Gastroesophageal sphincter (tissue), 4 donors: ENCODE measurements around the gene FBXW11. TPM values are rescaled to one million over a fixed set of nuclear protein-coding genes. Genes with fewer than 3 reads are reported as not detected.
A peak's percentile ranks its signal among the peaks of the same experiment; 100 is the strongest.

ENCODE experiments used
- ATAC-seq: fragments of 150-250 bp; one replicate; pipeline ENCODE4 v1.9.1; 2016; ENCODE audit warnings: mild to moderate bottlenecking, moderate library complexity
- H3K27ac ChIP-seq, 4 donors: fragments of 200-600 bp; sonication (generic) in 3 of 4; 1 replicate in 3 of 4; 2 replicates in 1 of 4; pipeline ENCODE4 v1.5.1; 2016 to 2019
- H3K27me3 ChIP-seq: fragments of 200-600 bp; sonication (generic); one replicate; pipeline ENCODE4 v1.5.1; 2019
- H3K36me3 ChIP-seq, 2 donors: fragments of 200-600 bp; sonication (generic); one replicate each; pipeline ENCODE4 v1.5.1; 2019; ENCODE audit warnings: control low read depth in 1 of 2
- H3K4me1 ChIP-seq, 3 donors: fragments of 200-600 bp; sonication (generic); 1 replicate in 2 of 3; 2 replicates in 1 of 3; pipeline ENCODE4 v1.5.1; 2016 to 2019; ENCODE audit warnings: control low read depth in 2 of 3
- H3K4me3 ChIP-seq, 2 donors: fragments of 200-600 bp; sonication (generic); one replicate each; pipeline ENCODE4 v1.5.1; 2019; ENCODE audit warnings: mild to moderate bottlenecking in 1 of 2, moderate library complexity in 1 of 2
- H3K9me3 ChIP-seq, 3 donors: fragments of 200-600 bp; sonication (generic); one replicate each; pipeline ENCODE4 v1.5.1; 2017 to 2019; ENCODE audit warnings: control low read depth in 2 of 3
- EP300 ChIP-seq: sonication (generic); formaldehyde crosslinking; IDR thresholded peaks from one replicate; pipeline ENCODE4 v1.6.1; 2017; ENCODE audit warnings: antibody characterized with exemption, mild to moderate bottlenecking
- POLR2A ChIP-seq, 2 donors: fragments of 450-650 bp; IDR thresholded peaks; one replicate each; pipeline ENCODE4 v1.6.1; 2017; ENCODE audit warnings: antibody characterized with exemption in 2 of 2, mild to moderate bottlenecking in 2 of 2, moderate library complexity in 1 of 2
- POLR2AphosphoS5 ChIP-seq: sonication (generic); formaldehyde crosslinking; IDR thresholded peaks from one replicate; pipeline ENCODE4 v1.6.1; 2017; ENCODE audit warnings: antibody characterized with exemption
- WGBS, 2 donors: methylation state at CpG; one replicate each; pipeline ENCODE4 v1.1.5; 2018; ENCODE audit warnings: low coverage in 1 of 2; 5-methylcytosine and 5-hydroxymethylcytosine counted together
- total RNA-seq, 4 donors: library from RNA; depleted of rRNA; stranded (reverse); fragments of >200 nt; gene quantifications; one replicate each; pipeline ENCODE4 v1.1.0, GENCODE V29; 2016
- TF ChIP-seq, protein P1 (sequence below), 4 experiments: fragments of 200-600 bp in 2 of 4; fragments of 450-650 bp in 2 of 4; sonication (generic) in 1 of 4; IDR thresholded peaks; one replicate each; pipeline ENCODE4 v1.5.1; 2017 to 2019; ENCODE audit warnings: antibody characterized with exemption in 4 of 4, mild to moderate bottlenecking in 2 of 4, moderate library complexity in 2 of 4

FBXW11 gene
- total RNA-seq, 4 donors from 2014 or later, result 64.3 to 88.3 (median 76.3) TPM

DNA sequence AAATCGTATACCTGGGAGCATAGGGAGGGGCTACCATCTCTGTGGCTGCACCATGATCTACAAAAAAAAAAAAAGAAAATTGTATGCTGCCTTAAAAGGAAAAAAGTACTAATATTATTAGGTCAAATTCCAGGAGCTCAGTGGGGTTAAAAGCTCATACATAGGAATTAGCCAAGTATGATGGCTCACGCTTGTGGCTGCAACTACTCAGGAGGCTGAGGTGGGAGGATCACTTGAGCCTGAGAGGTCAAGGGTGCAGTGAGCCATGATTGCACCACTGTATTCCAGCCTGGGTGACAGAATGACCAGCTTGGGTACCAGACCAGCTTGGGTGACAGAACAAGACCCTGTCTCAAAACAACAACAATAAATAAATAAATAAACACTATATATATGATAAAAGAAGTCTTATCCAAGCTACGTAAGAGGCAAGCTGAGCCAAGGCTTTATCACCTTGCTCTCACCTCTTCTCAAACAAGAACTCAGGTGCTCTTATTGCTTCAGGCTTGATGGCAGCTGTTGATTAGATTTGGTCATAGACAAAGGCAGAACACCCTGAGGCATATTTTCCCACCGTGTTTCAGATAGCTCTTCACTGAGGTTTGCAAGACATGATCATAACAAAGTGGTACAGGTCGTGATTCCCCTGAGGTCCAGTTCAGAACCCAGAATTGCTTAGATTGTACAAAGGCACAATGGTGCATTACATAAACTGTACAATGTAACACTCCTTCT, 3.3 kb upstream of the FBXW11 start:
- no peaks in the 10 kb centered on the region for H3K9me3 ChIP-seq

GRCh38 chr5:172008689-172009141, 2.3 kb upstream of the FBXW11 start:
- Histone ChIP-seq H3K27ac (no peak overlapping the region), H3K9me3 (no peaks in the 10 kb centered on the region), H3K27me3 (no peaks in the 10 kb centered on the region), H3K4me3 (no peak overlapping the region), H3K4me1 (peaks cover 0 to 31% (median 9%) of the 10 kb centered on the region in 3 donors), H3K36me3 (no peaks in the 10 kb centered on the region)
- 48 to 60% methylated on average over 4 to 6 of the region's 6 CpGs for WGBS, 2 donors
- ATAC-seq, result no peak
- TF ChIP-seq POLR2A (IDR thresholded peaks at IDR 0.05) (no peak), EP300 (no peak), POLR2AphosphoS5 (no peak)
- TF ChIP-seq, protein P1, sequence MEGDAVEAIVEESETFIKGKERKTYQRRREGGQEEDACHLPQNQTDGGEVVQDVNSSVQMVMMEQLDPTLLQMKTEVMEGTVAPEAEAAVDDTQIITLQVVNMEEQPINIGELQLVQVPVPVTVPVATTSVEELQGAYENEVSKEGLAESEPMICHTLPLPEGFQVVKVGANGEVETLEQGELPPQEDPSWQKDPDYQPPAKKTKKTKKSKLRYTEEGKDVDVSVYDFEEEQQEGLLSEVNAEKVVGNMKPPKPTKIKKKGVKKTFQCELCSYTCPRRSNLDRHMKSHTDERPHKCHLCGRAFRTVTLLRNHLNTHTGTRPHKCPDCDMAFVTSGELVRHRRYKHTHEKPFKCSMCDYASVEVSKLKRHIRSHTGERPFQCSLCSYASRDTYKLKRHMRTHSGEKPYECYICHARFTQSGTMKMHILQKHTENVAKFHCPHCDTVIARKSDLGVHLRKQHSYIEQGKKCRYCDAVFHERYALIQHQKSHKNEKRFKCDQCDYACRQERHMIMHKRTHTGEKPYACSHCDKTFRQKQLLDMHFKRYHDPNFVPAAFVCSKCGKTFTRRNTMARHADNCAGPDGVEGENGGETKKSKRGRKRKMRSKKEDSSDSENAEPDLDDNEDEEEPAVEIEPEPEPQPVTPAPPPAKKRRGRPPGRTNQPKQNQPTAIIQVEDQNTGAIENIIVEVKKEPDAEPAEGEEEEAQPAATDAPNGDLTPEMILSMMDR (IDR thresholded peaks at IDR 0.05), result no peak

More for the DNA sequence above, 3.3 kb upstream of the FBXW11 start:
- no peak for ATAC-seq
- Histone ChIP-seq H3K36me3 (no peaks in the 10 kb centered on the region), H3K4me1 (peaks cover 0 to 22% (median 9%) of the 10 kb centered on the region in 3 donors), H3K27me3 (no peaks in the 10 kb centered on the region), H3K4me3 (no peak overlapping the region), H3K27ac (no peak overlapping the region)
- TF ChIP-seq POLR2AphosphoS5 (no peak), POLR2A (IDR thresholded peaks at IDR 0.05) (no peak)
- 72 to 76% methylated on average over 4 to 5 of the region's 5 CpGs for WGBS, 2 donors

DNA sequence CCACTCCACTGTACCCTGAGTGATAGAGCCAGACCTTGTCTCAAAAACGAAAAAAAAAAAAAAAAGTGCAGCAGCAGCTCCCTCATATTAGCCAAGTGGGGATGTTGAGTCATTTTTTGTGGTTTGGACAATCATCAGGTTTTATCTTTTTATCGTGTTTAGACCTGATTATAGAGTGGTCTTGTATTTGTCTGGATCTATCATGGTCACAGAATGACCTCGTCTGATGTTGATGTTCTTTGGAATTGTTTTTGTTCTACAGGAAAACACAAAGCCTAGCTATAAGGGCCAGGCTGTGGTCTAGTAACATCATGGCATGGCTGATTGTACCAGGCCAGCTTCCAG, 1.6 kb upstream of the FBXW11 start:
- WGBS, 2 donors, result 27 to 32% methylated on average over 3 of the region's 3 CpGs
- ATAC-seq, result no peak
- Histone ChIP-seq H3K4me3 (no peak overlapping the region), H3K27ac (no peak overlapping the region), H3K4me1 (peaks cover 0 to 38% (median 9%) of the 10 kb centered on the region in 3 donors), H3K9me3 (no peaks in the 10 kb centered on the region), H3K27me3 (no peaks in the 10 kb centered on the region), H3K36me3 (no peaks in the 10 kb centered on the region)
- TF ChIP-seq POLR2AphosphoS5, result no peak
- TF ChIP-seq POLR2A (IDR thresholded peaks at IDR 0.05), result no peak
- no peak for TF ChIP-seq EP300
- TF ChIP-seq, protein P1 (IDR thresholded peaks at IDR 0.05), result no peak

DNA sequence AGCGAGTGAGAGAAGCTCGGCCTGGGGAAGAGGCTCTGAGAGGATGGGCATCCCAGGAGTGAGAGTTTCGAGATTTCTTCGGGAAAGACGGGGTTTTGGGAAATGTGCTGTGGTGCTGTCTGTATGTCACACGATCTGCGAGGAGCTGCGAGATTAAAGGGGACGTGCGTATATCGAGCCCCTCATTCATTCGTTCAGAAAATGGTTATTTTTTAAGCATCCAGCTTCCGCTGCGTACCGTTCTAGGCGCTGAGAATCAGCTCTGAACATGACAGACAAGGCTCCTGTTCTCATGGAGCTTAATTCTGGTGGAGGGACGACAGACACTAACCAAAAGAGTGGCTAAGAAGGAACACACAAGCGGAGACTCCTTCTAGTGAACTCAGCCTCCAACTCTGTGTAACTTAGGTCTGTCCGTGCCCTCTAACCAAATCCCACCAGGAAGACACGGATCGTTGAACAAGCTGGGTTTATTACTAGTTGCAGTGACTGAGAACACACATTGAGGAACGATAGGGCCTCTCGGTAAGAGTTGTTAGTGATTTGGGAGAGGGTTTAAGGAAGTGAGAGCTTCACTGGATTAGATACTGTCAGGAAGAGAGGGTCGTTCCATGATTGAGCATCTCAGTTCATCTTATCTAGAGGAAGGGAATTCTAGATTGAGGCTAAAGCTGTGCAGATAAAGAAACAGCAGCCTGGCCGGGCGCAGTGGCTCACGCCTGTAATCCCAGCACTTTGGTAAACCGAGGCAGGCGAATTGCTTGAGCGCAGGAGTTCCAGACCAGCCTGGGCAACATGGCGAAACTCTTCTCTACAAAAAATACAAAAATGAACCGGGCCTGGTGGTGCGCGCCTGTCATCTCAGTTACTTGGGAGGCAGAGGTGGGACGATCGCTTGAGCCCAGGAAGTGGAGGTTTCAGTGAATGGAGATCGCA, 1.0 kb upstream of the FBXW11 start:
- peak overlapping the region; percentile 73 to 98 (median 96) for H3K27ac ChIP-seq
- H3K9me3 ChIP-seq, result no peaks in the 10 kb centered on the region
- H3K27me3 ChIP-seq, result no peaks in the 10 kb centered on the region
- TF ChIP-seq, protein P1 (IDR thresholded peaks at IDR 0.05), result no peak
- no peak for TF ChIP-seq POLR2AphosphoS5
- TF ChIP-seq POLR2A (IDR thresholded peaks at IDR 0.05), result no peak
- peak; percentile 27 for ATAC-seq
- H3K4me3 ChIP-seq, result peak overlapping the region; percentile 59 to 96
- WGBS, 2 donors, result 22% methylated on average over 24 to 34 of the region's 37 CpGs
- no peaks in the 10 kb centered on the region for H3K36me3 ChIP-seq
- H3K4me1 ChIP-seq, result peaks cover 0 to 43% (median 9%) of the 10 kb centered on the region in 3 donors

- H3K36me3 ChIP-seq, result no peaks in the 10 kb centered on the region
- no peaks in the 10 kb centered on the region for H3K9me3 ChIP-seq
- TF ChIP-seq POLR2AphosphoS5, result no peak
- TF ChIP-seq, protein P1 (IDR thresholded peaks at IDR 0.05), result no peak
- TF ChIP-seq POLR2A (IDR thresholded peaks at IDR 0.05), result no peak
- TF ChIP-seq EP300, result no peak
- peak overlapping the region; percentile 59 to 96 for H3K4me3 ChIP-seq
- H3K27me3 ChIP-seq, result no peaks in the 10 kb centered on the region
- H3K4me1 ChIP-seq, result peaks cover 0 to 59% (median 14%) of the 10 kb centered on the region in 3 donors
- peak overlapping the region; percentile 73 to 98 (median 96) for H3K27ac ChIP-seq
- ATAC-seq, result no peak
- 0% methylated on average over 16 of the region's 34 CpGs; no CpG with 5 or more reads in 1 of the 2 donors for WGBS, 2 donors
Observed at GRCh38 chr5:172005708-172006320, 624 bp downstream of the FBXW11 start.
